WTC11 (cell line): ENCODE results near the gene PITPNC1. TPM values are rescaled to one million over a fixed set of nuclear protein-coding genes. Genes with fewer than 3 reads are reported as not detected.

Source experiments
- ATAC-seq: fragments of 200-7000 bp; cut with Tn5 transposase; 2 replicates; pipeline ENCODE4 v1.10.0; 2021; ENCODE audit warnings: mild to moderate bottlenecking, moderate library complexity
- CTCF ChIA-PET: fragments of 300-600 bp; sonication (Branson Sonifier 250); formaldehyde crosslinking; loops from one replicate; lab custom pipeline; 2021; ENCODE audit warnings: antibody characterized with exemption; lab: Charles Lee
- POLR2A ChIA-PET: fragments of 350-600 bp; sonication (Branson Sonifier 250); formaldehyde crosslinking; loops from one replicate; lab custom pipeline; 2021; ENCODE audit warnings: antibody characterized with exemption; lab: Charles Lee
- DNase-seq: peaks from one replicate; pipeline ENCODE4 v3.0.0; 2021; ENCODE audit warnings: low spot score
- H3K27ac Mint-ChIP-seq: 2 replicates; pipeline ENCODE4 v1.8.0; 2021; ENCODE audit warnings: mixed read lengths
- H3K27me3 Mint-ChIP-seq: 2 replicates; pipeline ENCODE4 v1.8.0; 2021; ENCODE audit warnings: low read depth, mild to moderate bottlenecking, moderate library complexity, mixed read lengths
- H3K36me3 Mint-ChIP-seq: 2 replicates; pipeline ENCODE4 v1.8.0; 2021; ENCODE audit warnings: mixed read lengths
- H3K4me1 Mint-ChIP-seq: 2 replicates; pipeline ENCODE4 v1.8.0; 2022; ENCODE audit warnings: mixed read lengths
- H3K4me3 Mint-ChIP-seq: 2 replicates; pipeline ENCODE4 v1.8.0; 2021; ENCODE audit warnings: mild to moderate bottlenecking, moderate library complexity, mixed read lengths
- H3K9me3 Mint-ChIP-seq: 2 replicates; pipeline ENCODE4 v1.8.0; 2021; ENCODE audit warnings: mixed read lengths
- CREM ChIP-seq: sonication (generic); formaldehyde crosslinking; IDR thresholded peaks from 2 replicates; pipeline ENCODE4 v1.8.1; 2022; ENCODE audit warnings: mild to moderate bottlenecking, missing genetic modification reagents, moderate library complexity
- GRHL2 ChIP-seq: fragments of 250-450 bp; sonication (Bioruptor Pico); IDR thresholded peaks from 2 replicates; pipeline ENCODE4 v1.8.0; 2022; ENCODE audit warnings: mild to moderate bottlenecking, moderate library complexity; ENCODE audit not compliant: insufficient replicate concordance, severe bottlenecking
- JAZF1 ChIP-seq: fragments of 250-450 bp; sonication (Bioruptor Pico); IDR thresholded peaks from 2 replicates; pipeline ENCODE4 v1.9.0; 2021; ENCODE audit warnings: moderate library complexity, mild to moderate bottlenecking, inconsistent platforms
- NFE2L1 ChIP-seq: sonication (generic); formaldehyde crosslinking; IDR thresholded peaks from 2 replicates; pipeline ENCODE4 v1.8.1; 2023; ENCODE audit warnings: missing genetic modification reagents
- NFYB ChIP-seq: sonication (generic); formaldehyde crosslinking; conservative IDR thresholded peaks from 2 replicates; pipeline ENCODE4 v1.8.0; 2022; ENCODE audit warnings: low read depth, missing genetic modification reagents
- PRDM15 ChIP-seq: sonication (generic); formaldehyde crosslinking; IDR thresholded peaks from 2 replicates; pipeline ENCODE4 v1.8.0; 2022; ENCODE audit warnings: missing genetic modification reagents
- PREB ChIP-seq: sonication (generic); formaldehyde crosslinking; IDR thresholded peaks from 2 replicates; pipeline ENCODE4 v1.8.1; 2022; ENCODE audit warnings: mild to moderate bottlenecking, missing genetic modification reagents, moderate library complexity, borderline replicate concordance
- PRRX2 ChIP-seq: fragments of 250-450 bp; sonication (Bioruptor Pico); IDR thresholded peaks from 2 replicates; pipeline ENCODE4 v1.8.0; 2021; ENCODE audit warnings: mild to moderate bottlenecking
- SMAD4 ChIP-seq: sonication (generic); formaldehyde crosslinking; IDR thresholded peaks from 2 replicates; pipeline ENCODE4 v1.8.0; 2022; ENCODE audit warnings: mild to moderate bottlenecking, missing genetic modification reagents
- TEAD1 ChIP-seq: sonication (generic); formaldehyde crosslinking; IDR thresholded peaks from 2 replicates; pipeline ENCODE4 v1.8.0; 2022; ENCODE audit warnings: mild to moderate bottlenecking, missing genetic modification reagents
- USF2 ChIP-seq: sonication (generic); formaldehyde crosslinking; IDR thresholded peaks from 2 replicates; pipeline ENCODE4 v1.8.1; 2023; ENCODE audit warnings: mild to moderate bottlenecking, missing genetic modification reagents, moderate library complexity
- ZNF121 ChIP-seq: sonication (generic); formaldehyde crosslinking; IDR thresholded peaks from 2 replicates; pipeline ENCODE4 v1.8.0; 2023; ENCODE audit warnings: missing genetic modification reagents
- ZNF219 ChIP-seq: sonication (generic); formaldehyde crosslinking; IDR thresholded peaks from 2 replicates; pipeline ENCODE4 v1.8.0; 2023; ENCODE audit warnings: missing genetic modification reagents, mild to moderate bottlenecking, borderline replicate concordance
- ZNF232 ChIP-seq: sonication (generic); formaldehyde crosslinking; IDR thresholded peaks from 2 replicates; pipeline ENCODE4 v1.8.0; 2022; ENCODE audit warnings: mild to moderate bottlenecking, missing genetic modification reagents
- ZNF423 ChIP-seq: fragments of 250-450 bp; sonication (Bioruptor Pico); IDR thresholded peaks from 2 replicates; pipeline ENCODE4 v2.1.2; 2022; ENCODE audit warnings: mild to moderate bottlenecking, moderate library complexity
- total RNA-seq: library from RNA; stranded (reverse); gene quantifications from 3 replicates; pipeline ENCODE4 v1.2.3, GENCODE V29; 2021
- TF ChIP-seq, protein P1 (sequence below): fragments of 250-450 bp; sonication (Bioruptor Pico); IDR thresholded peaks from 2 replicates; pipeline ENCODE4 v1.8.0; 2021; ENCODE audit warnings: mild to moderate bottlenecking
- TF ChIP-seq, protein P2 (sequence below): sonication (generic); formaldehyde crosslinking; IDR thresholded peaks from 2 replicates; pipeline ENCODE4 v1.8.1; 2023; ENCODE audit warnings: mild to moderate bottlenecking, missing genetic modification reagents
- TF ChIP-seq, protein P3 (sequence below): sonication (generic); formaldehyde crosslinking; conservative IDR thresholded peaks from 2 replicates; pipeline ENCODE4 v1.8.1; 2022; ENCODE audit warnings: mild to moderate bottlenecking, missing genetic modification reagents
- TF ChIP-seq, protein P4 (sequence below): sonication (generic); formaldehyde crosslinking; IDR thresholded peaks from 2 replicates; pipeline ENCODE4 v1.8.1; 2022; ENCODE audit warnings: low read depth, mild to moderate bottlenecking, moderate library complexity, missing genetic modification reagents, borderline replicate concordance
- TF ChIP-seq, protein P5 (sequence below): sonication (generic); formaldehyde crosslinking; IDR thresholded peaks from 2 replicates; pipeline ENCODE4 v1.8.0; 2023; ENCODE audit warnings: mild to moderate bottlenecking, missing genetic modification reagents
- TF ChIP-seq, protein P6 (sequence below): sonication (generic); formaldehyde crosslinking; IDR thresholded peaks from 2 replicates; pipeline ENCODE4 v1.8.0; 2023; ENCODE audit warnings: missing genetic modification reagents

Gene PITPNC1
- total RNA-seq, 1 experiment from 2014 or later = 39.8 TPM

- TF ChIP-seq, protein P1, sequence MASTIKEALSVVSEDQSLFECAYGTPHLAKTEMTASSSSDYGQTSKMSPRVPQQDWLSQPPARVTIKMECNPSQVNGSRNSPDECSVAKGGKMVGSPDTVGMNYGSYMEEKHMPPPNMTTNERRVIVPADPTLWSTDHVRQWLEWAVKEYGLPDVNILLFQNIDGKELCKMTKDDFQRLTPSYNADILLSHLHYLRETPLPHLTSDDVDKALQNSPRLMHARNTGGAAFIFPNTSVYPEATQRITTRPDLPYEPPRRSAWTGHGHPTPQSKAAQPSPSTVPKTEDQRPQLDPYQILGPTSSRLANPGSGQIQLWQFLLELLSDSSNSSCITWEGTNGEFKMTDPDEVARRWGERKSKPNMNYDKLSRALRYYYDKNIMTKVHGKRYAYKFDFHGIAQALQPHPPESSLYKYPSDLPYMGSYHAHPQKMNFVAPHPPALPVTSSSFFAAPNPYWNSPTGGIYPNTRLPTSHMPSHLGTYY = no peak
- TF ChIP-seq PREB (no peak), PRRX2 (no peak), TEAD1 (CRISPR knock-in tag) (no peak), SMAD4 (CRISPR knock-in tag) (no peak)
- TF ChIP-seq, all 79 proteins: peak for 0
Measured at GRCh38 chr17:67492251-67492740, 115.2 kb downstream of the PITPNC1 start (continued).

GRCh38 chr17:67492824-67493517 is 115.9 kb downstream of the PITPNC1 start:
- no peak for ATAC-seq
- CTCF ChIA-PET = interaction anchor here (0.6 to 3.4 kb wide), 3 partner anchors 18 to 514 kb away, joined by 3 to 13 read pairs (median 3); no protein-coding TSS in a partner anchor
- peak overlapping the region; percentile 91 for H3K27ac Mint-ChIP-seq
- no peak for TF ChIP-seq ZNF423
- no peak for TF ChIP-seq TEAD1 (CRISPR knock-in tag)
- no peak for TF ChIP-seq CREM (CRISPR knock-in tag)
- no peak for TF ChIP-seq SMAD4 (CRISPR knock-in tag)
- TF ChIP-seq, protein P2, sequence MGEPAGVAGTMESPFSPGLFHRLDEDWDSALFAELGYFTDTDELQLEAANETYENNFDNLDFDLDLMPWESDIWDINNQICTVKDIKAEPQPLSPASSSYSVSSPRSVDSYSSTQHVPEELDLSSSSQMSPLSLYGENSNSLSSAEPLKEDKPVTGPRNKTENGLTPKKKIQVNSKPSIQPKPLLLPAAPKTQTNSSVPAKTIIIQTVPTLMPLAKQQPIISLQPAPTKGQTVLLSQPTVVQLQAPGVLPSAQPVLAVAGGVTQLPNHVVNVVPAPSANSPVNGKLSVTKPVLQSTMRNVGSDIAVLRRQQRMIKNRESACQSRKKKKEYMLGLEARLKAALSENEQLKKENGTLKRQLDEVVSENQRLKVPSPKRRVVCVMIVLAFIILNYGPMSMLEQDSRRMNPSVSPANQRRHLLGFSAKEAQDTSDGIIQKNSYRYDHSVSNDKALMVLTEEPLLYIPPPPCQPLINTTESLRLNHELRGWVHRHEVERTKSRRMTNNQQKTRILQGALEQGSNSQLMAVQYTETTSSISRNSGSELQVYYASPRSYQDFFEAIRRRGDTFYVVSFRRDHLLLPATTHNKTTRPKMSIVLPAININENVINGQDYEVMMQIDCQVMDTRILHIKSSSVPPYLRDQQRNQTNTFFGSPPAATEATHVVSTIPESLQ (CRISPR knock-in tag) = no peak
- TF ChIP-seq, protein P3, sequence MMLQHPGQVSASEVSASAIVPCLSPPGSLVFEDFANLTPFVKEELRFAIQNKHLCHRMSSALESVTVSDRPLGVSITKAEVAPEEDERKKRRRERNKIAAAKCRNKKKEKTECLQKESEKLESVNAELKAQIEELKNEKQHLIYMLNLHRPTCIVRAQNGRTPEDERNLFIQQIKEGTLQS (CRISPR knock-in tag) = no peak
- no peak for TF ChIP-seq USF2 (CRISPR knock-in tag)
- TF ChIP-seq, protein P4, sequence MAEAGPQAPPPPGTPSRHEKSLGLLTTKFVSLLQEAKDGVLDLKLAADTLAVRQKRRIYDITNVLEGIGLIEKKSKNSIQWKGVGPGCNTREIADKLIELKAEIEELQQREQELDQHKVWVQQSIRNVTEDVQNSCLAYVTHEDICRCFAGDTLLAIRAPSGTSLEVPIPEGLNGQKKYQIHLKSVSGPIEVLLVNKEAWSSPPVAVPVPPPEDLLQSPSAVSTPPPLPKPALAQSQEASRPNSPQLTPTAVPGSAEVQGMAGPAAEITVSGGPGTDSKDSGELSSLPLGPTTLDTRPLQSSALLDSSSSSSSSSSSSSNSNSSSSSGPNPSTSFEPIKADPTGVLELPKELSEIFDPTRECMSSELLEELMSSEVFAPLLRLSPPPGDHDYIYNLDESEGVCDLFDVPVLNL (CRISPR knock-in tag) = no peak
- TF ChIP-seq NFE2L1 (CRISPR knock-in tag) = no peak
- TF ChIP-seq GRHL2 (CRISPR knock-in tag) = no peak
- no peak for TF ChIP-seq NFYB
- TF ChIP-seq, protein P5, sequence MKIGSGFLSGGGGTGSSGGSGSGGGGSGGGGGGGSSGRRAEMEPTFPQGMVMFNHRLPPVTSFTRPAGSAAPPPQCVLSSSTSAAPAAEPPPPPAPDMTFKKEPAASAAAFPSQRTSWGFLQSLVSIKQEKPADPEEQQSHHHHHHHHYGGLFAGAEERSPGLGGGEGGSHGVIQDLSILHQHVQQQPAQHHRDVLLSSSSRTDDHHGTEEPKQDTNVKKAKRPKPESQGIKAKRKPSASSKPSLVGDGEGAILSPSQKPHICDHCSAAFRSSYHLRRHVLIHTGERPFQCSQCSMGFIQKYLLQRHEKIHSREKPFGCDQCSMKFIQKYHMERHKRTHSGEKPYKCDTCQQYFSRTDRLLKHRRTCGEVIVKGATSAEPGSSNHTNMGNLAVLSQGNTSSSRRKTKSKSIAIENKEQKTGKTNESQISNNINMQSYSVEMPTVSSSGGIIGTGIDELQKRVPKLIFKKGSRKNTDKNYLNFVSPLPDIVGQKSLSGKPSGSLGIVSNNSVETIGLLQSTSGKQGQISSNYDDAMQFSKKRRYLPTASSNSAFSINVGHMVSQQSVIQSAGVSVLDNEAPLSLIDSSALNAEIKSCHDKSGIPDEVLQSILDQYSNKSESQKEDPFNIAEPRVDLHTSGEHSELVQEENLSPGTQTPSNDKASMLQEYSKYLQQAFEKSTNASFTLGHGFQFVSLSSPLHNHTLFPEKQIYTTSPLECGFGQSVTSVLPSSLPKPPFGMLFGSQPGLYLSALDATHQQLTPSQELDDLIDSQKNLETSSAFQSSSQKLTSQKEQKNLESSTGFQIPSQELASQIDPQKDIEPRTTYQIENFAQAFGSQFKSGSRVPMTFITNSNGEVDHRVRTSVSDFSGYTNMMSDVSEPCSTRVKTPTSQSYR (CRISPR knock-in tag) = no peak
- no peak for TF ChIP-seq ZNF219
- TF ChIP-seq PRDM15 (CRISPR knock-in tag) = no peak
- no peak for TF ChIP-seq ZNF232 (CRISPR knock-in tag)
- TF ChIP-seq, protein P6, sequence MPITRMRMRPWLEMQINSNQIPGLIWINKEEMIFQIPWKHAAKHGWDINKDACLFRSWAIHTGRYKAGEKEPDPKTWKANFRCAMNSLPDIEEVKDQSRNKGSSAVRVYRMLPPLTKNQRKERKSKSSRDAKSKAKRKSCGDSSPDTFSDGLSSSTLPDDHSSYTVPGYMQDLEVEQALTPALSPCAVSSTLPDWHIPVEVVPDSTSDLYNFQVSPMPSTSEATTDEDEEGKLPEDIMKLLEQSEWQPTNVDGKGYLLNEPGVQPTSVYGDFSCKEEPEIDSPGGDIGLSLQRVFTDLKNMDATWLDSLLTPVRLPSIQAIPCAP = no peak
- TF ChIP-seq JAZF1 (CRISPR knock-in tag) = no peak
- TF ChIP-seq ZNF121 = no peak

More at GRCh38 chr17:67492824-67493517, 115.9 kb downstream of the PITPNC1 start:
- POLR2A ChIA-PET = no interaction called here
- peaks cover 50% of the 10 kb centered on the region for H3K4me1 Mint-ChIP-seq
- H3K9me3 Mint-ChIP-seq = peaks cover 17% of the 10 kb centered on the region
- no peaks in the 10 kb centered on the region for H3K27me3 Mint-ChIP-seq
- H3K4me3 Mint-ChIP-seq = no peak overlapping the region
- H3K36me3 Mint-ChIP-seq = peaks cover 11% of the 10 kb centered on the region; the same call in 1 of the 2 replicates
- no peak for DNase-seq
